ENCODE data around the gene KIAA0753.

Gene KIAA0753

GRCh38 chr17:6558276-6558675, 82.2 kb downstream of the KIAA0753 start:
- no peak overlapping the region for H3K4me3 ChIP-seq (ENCODE audit: control insufficient read depth, low read depth, low read length)
- DNase-seq (ENCODE audit: low read depth) = no peak
- no peak for TF ChIP-seq CTCF (conservative IDR thresholded peaks at IDR 0.05; ENCODE audit: control insufficient read depth, insufficient read depth, low read depth, low read length)

- H3K4me3 ChIP-seq (ENCODE audit: control insufficient read depth, low read depth, low read length) = no peak overlapping the region
- no peak for TF ChIP-seq CTCF (conservative IDR thresholded peaks at IDR 0.05; ENCODE audit: control insufficient read depth, insufficient read depth, low read depth, low read length)
- DNase-seq (ENCODE audit: low read depth) = no peak
Measured at GRCh38 chr17:6557040-6557438, 83.5 kb downstream of the KIAA0753 start.

- peak within 1 kb of the TSS; percentile 35 for H3K4me3 ChIP-seq (ENCODE audit: control insufficient read depth, low read depth, low read length)
- no peak for TF ChIP-seq CTCF (conservative IDR thresholded peaks at IDR 0.05; ENCODE audit: control insufficient read depth, insufficient read depth, low read depth, low read length)
- no peak for DNase-seq (ENCODE audit: low read depth)
Measured at GRCh38 chr17:6556121-6557039, 84.1 kb downstream of the KIAA0753 start, which contains the start of gene PITPNM3. PITPNM3 (minus strand) TSS chr17:6556555; CDS start chr17:6556406, 149 bp downstream.

- peak; percentile 48 for DNase-seq (ENCODE audit: low read depth)
- peak overlapping the region; percentile 35 for H3K4me3 ChIP-seq (ENCODE audit: control insufficient read depth, low read depth, low read length)
- no peak for TF ChIP-seq CTCF (conservative IDR thresholded peaks at IDR 0.05; ENCODE audit: control insufficient read depth, insufficient read depth, low read depth, low read length)
Measured at GRCh38 chr17:6555331-6556120, 85.0 kb downstream of the KIAA0753 start.

GRCh38 chr17:6554871-6555330, 85.6 kb downstream of the KIAA0753 start:
- no peak for TF ChIP-seq CTCF (conservative IDR thresholded peaks at IDR 0.05; ENCODE audit: control insufficient read depth, insufficient read depth, low read depth, low read length)
- H3K4me3 ChIP-seq (ENCODE audit: control insufficient read depth, low read depth, low read length) = no peak overlapping the region
- DNase-seq (ENCODE audit: low read depth) = no peak

GRCh38 chr17:6554342-6554741, 86.2 kb downstream of the KIAA0753 start:
- TF ChIP-seq CTCF (conservative IDR thresholded peaks at IDR 0.05; ENCODE audit: control insufficient read depth, insufficient read depth, low read depth, low read length) = no peak
- no peak overlapping the region for H3K4me3 ChIP-seq (ENCODE audit: control insufficient read depth, low read depth, low read length)
- DNase-seq (ENCODE audit: low read depth) = no peak
